ENCODE results near the gene CYTH1.

DNA sequence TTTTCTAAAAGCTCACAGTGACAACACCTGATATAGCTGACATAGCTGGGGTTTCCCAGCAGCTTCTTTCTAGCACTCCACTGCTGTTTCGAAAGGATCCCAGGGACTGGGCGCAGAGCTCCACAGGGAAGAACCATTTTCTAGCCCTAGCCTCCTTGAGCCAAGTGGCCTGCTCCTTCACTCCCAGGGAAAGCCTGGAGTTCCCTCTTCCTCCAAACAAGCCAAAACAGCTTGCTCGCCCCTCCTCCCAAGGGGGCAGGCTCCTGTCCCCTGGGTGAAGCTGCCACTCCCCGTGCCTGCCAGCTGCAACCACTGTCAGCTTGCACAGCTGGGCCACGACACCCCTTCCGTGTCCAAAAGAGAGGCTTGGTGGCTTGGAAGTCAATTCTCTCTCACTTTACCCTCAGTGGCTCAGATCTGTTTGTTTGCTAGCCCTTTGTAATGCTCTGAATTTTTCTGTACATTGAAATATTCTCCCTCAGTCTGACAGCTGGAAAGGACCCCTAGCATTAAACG lies 59.8 kb downstream of the CYTH1 start:
- TF ChIP-seq EZH2phosphoT487 (IDR thresholded peaks at IDR 0.05; ENCODE audit: insufficient read depth, low read depth) (no peak), EZH2 (IDR thresholded peaks at IDR 0.05; ENCODE audit: insufficient read depth, poor library complexity, severe bottlenecking) (no peak)

Data from GM23248 (cell line).